GM23338 (cell line): Measurements from ENCODE around the gene MLANA. TPM values are rescaled to one million over a fixed set of nuclear protein-coding genes. Genes with fewer than 3 reads are reported as not detected.

Source experiments
- ATAC-seq: fragments of 200-7000 bp; cut with Tn5 transposase; 3 replicates; pipeline ENCODE4 v1.9.1; 2020
- DNase-seq: peaks from one replicate; pipeline ENCODE4 v3.0.0-alpha.2; 2015; ENCODE audit warnings: low spot score
- H2AFZ ChIP-seq: fragments of 200-600 bp; sonication (generic); 2 replicates; pipeline ENCODE4 v1.8.0; 2016; ENCODE audit warnings: antibody characterized with exemption, mild to moderate bottlenecking, moderate library complexity
- H3F3A ChIP-seq: fragments of 200-600 bp; sonication (generic); replicated peaks from 2 replicates; pipeline ENCODE4 v1.8.0; 2017; ENCODE audit warnings: antibody characterized with exemption, mixed run types, low read depth
- H3K27ac ChIP-seq: fragments of 200-600 bp; sonication (generic); 2 replicates; pipeline ENCODE4 v1.6.1; 2016; ENCODE audit warnings: low read depth
- H3K27me3 ChIP-seq: fragments of 200-600 bp; sonication (generic); 2 replicates; pipeline ENCODE4 v1.8.0; 2016; ENCODE audit warnings: mild to moderate bottlenecking, mixed run types, moderate library complexity; ENCODE audit not compliant: insufficient read depth
- H3K36me3 ChIP-seq: fragments of 200-600 bp; sonication (generic); 2 replicates; pipeline ENCODE4 v1.8.0; 2016; ENCODE audit warnings: mild to moderate bottlenecking; ENCODE audit not compliant: insufficient read depth
- H3K4me1 ChIP-seq: fragments of 200-600 bp; sonication (generic); 2 replicates; pipeline ENCODE4 v1.8.0; 2016; ENCODE audit warnings: mild to moderate bottlenecking, moderate library complexity; ENCODE audit not compliant: insufficient read depth
- H3K4me2 ChIP-seq: fragments of 200-600 bp; sonication (generic); 2 replicates; pipeline ENCODE4 v1.7.1; 2017; ENCODE audit warnings: mixed run types
- H3K4me3 ChIP-seq: fragments of 200-600 bp; sonication (generic); 2 replicates; pipeline ENCODE4 v1.6.1; 2016; ENCODE audit warnings: mixed run types
- H3K79me2 ChIP-seq: fragments of 200-600 bp; sonication (generic); replicated peaks from 2 replicates; pipeline ENCODE4 v1.8.0; 2017; ENCODE audit warnings: mild to moderate bottlenecking; ENCODE audit not compliant: insufficient read depth
- H3K9me2 ChIP-seq: fragments of 200-600 bp; sonication (generic); 2 replicates; pipeline ENCODE4 v1.8.0; 2017; ENCODE audit not compliant: insufficient read depth
- H4K20me1 ChIP-seq: fragments of 200-600 bp; sonication (generic); replicated peaks from 2 replicates; pipeline ENCODE4 v1.8.0; 2017; ENCODE audit warnings: mild to moderate bottlenecking; ENCODE audit not compliant: insufficient read depth
- H3K27ac Mint-ChIP-seq: 2 replicates; pipeline ENCODE4 v1.8.0; 2020; ENCODE audit warnings: inconsistent platforms, mild to moderate bottlenecking, moderate library complexity, mixed read lengths
- H3K27me3 Mint-ChIP-seq: 3 replicates; pipeline ENCODE4 v1.8.0; 2022; ENCODE audit warnings: low read depth, mild to moderate bottlenecking, moderate library complexity, mixed read lengths, inconsistent platforms; ENCODE audit not compliant: insufficient read depth, poor library complexity
- H3K36me3 Mint-ChIP-seq: 3 replicates; pipeline ENCODE4 v1.8.0; 2021; ENCODE audit warnings: low read depth, mild to moderate bottlenecking, inconsistent platforms, moderate library complexity, mixed read lengths
- H3K4me1 Mint-ChIP-seq: 3 replicates; pipeline ENCODE4 v1.8.0; 2020; ENCODE audit warnings: mild to moderate bottlenecking, inconsistent platforms, mixed read lengths
- H3K4me3 Mint-ChIP-seq: 3 replicates; pipeline ENCODE4 v1.8.0; 2021; ENCODE audit warnings: moderate library complexity, mild to moderate bottlenecking, inconsistent platforms, mixed read lengths
- H3K9me3 Mint-ChIP-seq: 3 replicates; pipeline ENCODE4 v1.8.0; 2020; ENCODE audit warnings: moderate library complexity, mild to moderate bottlenecking, inconsistent platforms, mixed read lengths
- CREB1 ChIP-seq: fragments of 250-450 bp; sonication (Bioruptor Pico); IDR thresholded peaks from 2 replicates; pipeline ENCODE4 v1.5.0; 2020; ENCODE audit warnings: low read depth, mild to moderate bottlenecking, moderate library complexity
- CTCF ChIP-seq, 2 experiments: fragments of 200-600 bp in 1 of 2; sonication (generic) in 1 of 2; conservative IDR thresholded peaks; 2 replicates each; pipeline versions ENCODE4 v1.5.1 to v1.6.1; 2016 to 2017; ENCODE audit warnings: antibody characterized with exemption in 2 of 2, low read depth in 2 of 2, mild to moderate bottlenecking in 2 of 2, moderate library complexity in 1 of 2
- ETS1 ChIP-seq: IDR thresholded peaks from 2 replicates; pipeline ENCODE4 v1.6.1; 2016; ENCODE audit warnings: antibody characterized with exemption
- EZH2 ChIP-seq: fragments of 200-600 bp; sonication (generic); IDR thresholded peaks from one replicate; pipeline ENCODE4 v1.8.0; 2017; ENCODE audit warnings: antibody characterized with exemption, mild to moderate bottlenecking, low read depth; ENCODE audit not compliant: unreplicated experiment
- JUNB ChIP-seq: IDR thresholded peaks from one replicate; pipeline ENCODE4 v1.6.1; 2016; ENCODE audit warnings: antibody characterized with exemption; ENCODE audit not compliant: unreplicated experiment
- NANOG ChIP-seq: IDR thresholded peaks from 2 replicates; pipeline ENCODE4 v1.6.1; 2016; ENCODE audit warnings: antibody characterized with exemption, borderline replicate concordance
- POLR2AphosphoS5 ChIP-seq: IDR thresholded peaks from 2 replicates; pipeline ENCODE4 v1.6.1; 2016; ENCODE audit warnings: antibody characterized with exemption, low read depth
- ZNF114 ChIP-seq: fragments of 250-450 bp; sonication (Bioruptor Pico); IDR thresholded peaks from 2 replicates; pipeline ENCODE4 v1.5.0; 2020; ENCODE audit warnings: mild to moderate bottlenecking, moderate library complexity
- ZNF331 ChIP-seq: fragments of 250-450 bp; sonication (Bioruptor Pico); IDR thresholded peaks from 2 replicates; pipeline ENCODE4 v1.5.0; 2020; ENCODE audit warnings: low read depth, mild to moderate bottlenecking, moderate library complexity
- polyA plus RNA-seq: library from polyadenylated mRNA; unstranded; fragments of >200 nt; fragmentation: Nextera tagmentation; extraction: Ambion mirVana; gene quantifications from 2 replicates; pipeline ENCODE4 v1.2.1, GENCODE V29; 2016
- total RNA-seq: library from RNA; depleted of rRNA; stranded (reverse); fragments of >200 nt; shearing (Covaris generic); gene quantifications from 2 replicates; pipeline ENCODE4 v1.2.3, GENCODE V29; 2014

The MLANA gene
- total and polyA plus RNA-seq, 2 experiments from 2014 or later = not detected

GRCh38 chr9:5876026-5876425 lies 14.7 kb upstream of the MLANA start (continued):
- no peak for TF ChIP-seq CREB1 (CRISPR knock-in tag)
- TF ChIP-seq POLR2AphosphoS5 = no peak
- TF ChIP-seq ZNF331 = no peak
- no peak for TF ChIP-seq JUNB
- TF ChIP-seq ETS1 = no peak
- no peak for TF ChIP-seq EZH2
- no peak for TF ChIP-seq NANOG

- Histone ChIP-seq H4K20me1 (no peaks in the 10 kb centered on the region), H3K27me3 (no peaks in the 10 kb centered on the region), H3K79me2 (no peaks in the 10 kb centered on the region), H3K9me2 (no peaks in the 10 kb centered on the region), H3K27ac (no peak overlapping the region), H3K4me1 (no peaks in the 10 kb centered on the region), H3K4me3 (no peak overlapping the region), H3K36me3 (no peaks in the 10 kb centered on the region), H2AFZ (0 out of 2 replicates have a peak overlapping the region, but pooled peaks have one; percentile 24), H3K4me2 (no peak overlapping the region), H3F3A (no peaks in the 10 kb centered on the region)
- DNase-seq (peak; percentile 54), ATAC-seq (peak; percentile 88)
- H3K27ac Mint-ChIP-seq = no peak overlapping the region
- no peaks in the 10 kb centered on the region for H3K9me3 Mint-ChIP-seq
- H3K36me3 Mint-ChIP-seq = no peaks in the 10 kb centered on the region
- H3K27me3 Mint-ChIP-seq = peaks cover 3% of the 10 kb centered on the region
- H3K4me3 Mint-ChIP-seq = no peak overlapping the region
- peaks cover 6% of the 10 kb centered on the region for H3K4me1 Mint-ChIP-seq
- TF ChIP-seq EZH2 = no peak
- peak; percentile 9 to 46; a peak in 2 of 4 replicates for TF ChIP-seq CTCF (conservative IDR thresholded peaks at IDR 0.05; ENCODE audit: low read depth in 2 of 2)
These were observed 14.0 kb upstream of the MLANA start for GRCh38 chr9:5876711-5877110.

- no peak overlapping the region for H3K4me3 ChIP-seq
- no peaks in the 10 kb centered on the region for H3K27me3 ChIP-seq
- no peaks in the 10 kb centered on the region for H3K4me1 ChIP-seq
- H3K79me2 ChIP-seq = no peaks in the 10 kb centered on the region
- H3K9me2 ChIP-seq = no peaks in the 10 kb centered on the region
- no peak for ATAC-seq
- H4K20me1 ChIP-seq = no peaks in the 10 kb centered on the region
- H2AFZ ChIP-seq = no peak overlapping the region
- peaks cover 2% of the 10 kb centered on the region for H3K27me3 Mint-ChIP-seq
- no peaks in the 10 kb centered on the region for H3K36me3 Mint-ChIP-seq
- DNase-seq = peak; percentile 17
- H3F3A ChIP-seq = no peaks in the 10 kb centered on the region
- H3K27ac Mint-ChIP-seq = no peak overlapping the region
- H3K9me3 Mint-ChIP-seq = no peaks in the 10 kb centered on the region
- no peaks in the 10 kb centered on the region for H3K36me3 ChIP-seq
- no peak overlapping the region for H3K4me2 ChIP-seq
- no peak overlapping the region for H3K4me3 Mint-ChIP-seq
- H3K27ac ChIP-seq = no peak overlapping the region
- no peaks in the 10 kb centered on the region; the same call in 2 of the 3 replicates for H3K4me1 Mint-ChIP-seq
- TF ChIP-seq ZNF114 (no peak), NANOG (no peak), ETS1 (no peak)
These were observed 11.1 kb upstream of the MLANA start for GRCh38 chr9:5879419-5880181.
